SK-N-SH (cell line): ENCODE measurements around the gene NHS. TPM values are rescaled to one million over a fixed set of nuclear protein-coding genes. Genes with fewer than 3 reads are reported as not detected.

ENCODE experiments used
- CTCF ChIA-PET: fragments of 300-600, 350-600 bp; formaldehyde crosslinking; extraction: SDS; loops from one replicate; lab custom pipeline; 2021; lab: Yijun Ruan, JAX
- POLR2A ChIA-PET: fragments of 350-600 bp; sonication (Branson Sonifier 250); formaldehyde crosslinking; extraction: SDS; loops from one replicate; lab custom pipeline; 2020; ENCODE audit warnings: antibody characterized with exemption, inconsistent platforms; lab: Yijun Ruan, JAX
- DNase-seq: peaks from one replicate; pipeline ENCODE4 v3.0.0; 2012
- H2AFZ ChIP-seq: fragments of 200-600 bp; sonication (generic); 2 replicates; pipeline ENCODE4 v1.8.1; 2016; ENCODE audit warnings: antibody characterized with exemption, mild to moderate bottlenecking, low read depth
- H3F3A ChIP-seq: fragments of 200-600 bp; sonication (generic); replicated peaks from 2 replicates; pipeline ENCODE3; 2016; ENCODE audit warnings: antibody characterized with exemption, mild to moderate bottlenecking; ENCODE audit not compliant: insufficient read depth
- H3K27ac ChIP-seq, 2 experiments: fragments of 200-500 bp in 1 of 2; fragments of 200-600 bp in 1 of 2; sonication (Bioruptor generic) in 1 of 2; sonication (generic), shearing (Covaris generic) in 1 of 2; 2 replicates each; pipeline versions ENCODE4 v1.5.1 to v1.6.1; 2014 to 2016; ENCODE audit warnings: low read depth in 2 of 2, inconsistent platforms in 1 of 2, low read length in 1 of 2, mild to moderate bottlenecking in 1 of 2, mixed read lengths in 1 of 2
- H3K27me3 ChIP-seq: fragments of 200-600 bp; sonication (generic), shearing (Covaris generic); 2 replicates; pipeline ENCODE4 v1.6.1; 2016; ENCODE audit warnings: mixed run types; ENCODE audit not compliant: insufficient read depth
- H3K36me3 ChIP-seq, 2 experiments: fragments of 200-500 bp in 1 of 2; fragments of 200-600 bp in 1 of 2; sonication (Bioruptor generic) in 1 of 2; sonication (generic) in 1 of 2; replicated peaks in 1 of 2; 2 replicates each; pipeline versions ENCODE3 to v1.5.1; 2014 to 2016; ENCODE audit warnings: low read length in 1 of 2, mild to moderate bottlenecking in 1 of 2; ENCODE audit not compliant: insufficient read depth in 2 of 2, control insufficient read depth in 1 of 2
- H3K4me1 ChIP-seq, 2 experiments: fragments of 200-500 bp in 1 of 2; fragments of 200-600 bp in 1 of 2; sonication (Bioruptor generic) in 1 of 2; sonication (generic), shearing (Covaris generic) in 1 of 2; 2 replicates each; pipeline versions ENCODE4 v1.5.1 to v1.6.1; 2014 to 2016; ENCODE audit warnings: low read depth in 1 of 2, low read length in 1 of 2, mixed run types in 1 of 2; ENCODE audit not compliant: insufficient read depth in 2 of 2, control insufficient read depth in 1 of 2
- H3K4me2 ChIP-seq: fragments of 200-600 bp; sonication (generic), shearing (Covaris generic); 2 replicates; pipeline ENCODE4 v1.6.1; 2017; ENCODE audit warnings: mixed run types
- H3K4me3 ChIP-seq, 2 experiments: fragments of 200-500 bp in 1 of 2; fragments of 200-600 bp in 1 of 2; sonication (Bioruptor generic) in 1 of 2; sonication (generic), shearing (Covaris generic) in 1 of 2; 2 replicates each; pipeline versions ENCODE4 v1.5.1 to v1.8.1; 2014 to 2016; ENCODE audit warnings: low read depth in 2 of 2, inconsistent platforms in 1 of 2, low read length in 1 of 2, mild to moderate bottlenecking in 1 of 2, mixed read lengths in 1 of 2, moderate library complexity in 1 of 2
- H3K79me2 ChIP-seq: fragments of 200-600 bp; sonication (generic); 2 replicates; pipeline ENCODE4 v1.8.1; 2017; ENCODE audit warnings: mild to moderate bottlenecking; ENCODE audit not compliant: insufficient read depth
- H3K9ac ChIP-seq: fragments of 200-600 bp; sonication (generic); 2 replicates; pipeline ENCODE4 v1.6.1; 2017; ENCODE audit warnings: mixed run types
- H3K9me2 ChIP-seq: fragments of 200-600 bp; sonication (generic); 2 replicates; pipeline ENCODE4 v1.6.1; 2017; ENCODE audit warnings: mixed run types
- H3K9me3 ChIP-seq: fragments of 200-600 bp; sonication (generic); 2 replicates; pipeline ENCODE4 v1.6.1; 2017; ENCODE audit warnings: mixed run types, mild to moderate bottlenecking, moderate library complexity
- H4K20me1 ChIP-seq: fragments of 200-600 bp; sonication (generic); 2 replicates; pipeline ENCODE4 v1.6.1; 2017; ENCODE audit warnings: mild to moderate bottlenecking, mixed run types; ENCODE audit not compliant: insufficient read depth
- ELF1 ChIP-seq: IDR thresholded peaks from 2 replicates; pipeline ENCODE4 v1.4.0; 2012
- EP300 ChIP-seq, 2 experiments: IDR thresholded peaks; 2 replicates each; pipeline versions ENCODE4 v1.4.0 to v1.6.1; 2012; ENCODE audit warnings: borderline replicate concordance in 1 of 2, low read depth in 1 of 2, low read length in 1 of 2
- FOSL2 ChIP-seq: IDR thresholded peaks from 2 replicates; pipeline ENCODE4 v1.4.0; 2012; ENCODE audit warnings: low read depth, mild to moderate bottlenecking, moderate library complexity, borderline replicate concordance
- FOXM1 ChIP-seq: IDR thresholded peaks from 2 replicates; pipeline ENCODE4 v1.4.0; 2012; ENCODE audit warnings: low read depth, mild to moderate bottlenecking
- GABPA ChIP-seq: IDR thresholded peaks from 2 replicates; pipeline ENCODE4 v1.4.0; 2012; ENCODE audit warnings: low read depth, mild to moderate bottlenecking
- IRF3 ChIP-seq: fragments of 150-350 bp; IDR thresholded peaks from 2 replicates; pipeline ENCODE4 v1.6.1; 2016; ENCODE audit warnings: mild to moderate bottlenecking, low read depth, low read length
- NRF1 ChIP-seq: IDR thresholded peaks from 2 replicates; pipeline ENCODE4 v1.6.1; 2012; ENCODE audit warnings: low read depth, mild to moderate bottlenecking, low read length
- RFX5 ChIP-seq: IDR thresholded peaks from 2 replicates; pipeline ENCODE4 v1.6.1; 2012; ENCODE audit warnings: mild to moderate bottlenecking, improper control_type of control experiment, low read length
- RXRA ChIP-seq: IDR thresholded peaks from 2 replicates; pipeline ENCODE4 v1.4.0; 2012; ENCODE audit warnings: low read depth, mild to moderate bottlenecking, borderline replicate concordance
- TCF12 ChIP-seq: IDR thresholded peaks from 2 replicates; pipeline ENCODE4 v1.4.0; 2012
- whole genome bisulfite sequencing: methylation state at CpG from one replicate; pipeline ENCODE4 v1.1.6; 2017; ENCODE audit warnings: low lambda C conversion rate; 5-methylcytosine and 5-hydroxymethylcytosine counted together
- polyA plus RNA-seq, 3 experiments: library from polyadenylated mRNA; depleted of rRNA; stranded (reverse); fragments of >200 nt; gene quantifications; 2 replicates each; pipeline ENCODE4 v1.2.3, GENCODE V29; 2012
- TF ChIP-seq, protein P1 (sequence below): IDR thresholded peaks from 2 replicates; pipeline ENCODE4 v1.4.0; 2012; ENCODE audit warnings: low read depth

NHS gene
- polyA plus RNA-seq, 1 of the 3 experiments (the other 2 are of a cell fraction), result 1.0 TPM

- no peak overlapping the region for H3K4me3 ChIP-seq
- no peak overlapping the region for H3K27ac ChIP-seq
- H3K9ac ChIP-seq, result no peak overlapping the region
- no peaks in the 10 kb centered on the region for H4K20me1 ChIP-seq
- H3K4me2 ChIP-seq, result no peak overlapping the region
- peaks cover 0 to 1% of the 10 kb centered on the region in 2 experiments; a peak in 1 of 4 replicates for H3K4me1 ChIP-seq
- H3K36me3 ChIP-seq, result no peaks in the 10 kb centered on the region
- ChIA-PET POLR2A (no interaction called here), CTCF (interaction anchor here (1.4 kb wide), 1 partner anchor 40 kb away, joined by 3 read pairs; no protein-coding TSS in a partner anchor)
- no peak for DNase-seq
- no peaks in the 10 kb centered on the region for H3K9me2 ChIP-seq
- no peaks in the 10 kb centered on the region for H3K79me2 ChIP-seq
- TF ChIP-seq EP300 (IDR thresholded peaks at IDR 0.05; ENCODE audit: borderline replicate concordance in 1 of 2, low read depth in 1 of 2, low read length in 1 of 2) (no peak), GABPA (no peak), FOXM1 (no peak), NRF1 (no peak), RXRA (no peak), ELF1 (no peak), FOSL2 (no peak), IRF3 (no peak), TCF12 (no peak), RFX5 (no peak)
- TF ChIP-seq, protein P1, sequence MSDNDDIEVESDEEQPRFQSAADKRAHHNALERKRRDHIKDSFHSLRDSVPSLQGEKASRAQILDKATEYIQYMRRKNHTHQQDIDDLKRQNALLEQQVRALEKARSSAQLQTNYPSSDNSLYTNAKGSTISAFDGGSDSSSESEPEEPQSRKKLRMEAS, result no peak
- H2AFZ ChIP-seq, result no peak overlapping the region
- H3F3A ChIP-seq, result no peaks in the 10 kb centered on the region
- H3K9me3 ChIP-seq, result no peaks in the 10 kb centered on the region
- H3K27me3 ChIP-seq, result no peaks in the 10 kb centered on the region
Observed at GRCh38 chrX:17453788-17454187, 78.8 kb downstream of the NHS start.

GRCh38 chrX:17456526-17456925 is 81.5 kb downstream of the NHS start:
- no peaks in the 10 kb centered on the region for H3F3A ChIP-seq
- no peak overlapping the region for H3K4me3 ChIP-seq
- H3K4me1 ChIP-seq, result peaks cover 3 to 8% of the 10 kb centered on the region in 2 experiments; a peak in 2 of 4 replicates
- H3K9me2 ChIP-seq, result no peaks in the 10 kb centered on the region
- H3K27ac ChIP-seq, result no peak overlapping the region
- WGBS, result 47% methylated on average over 6 of the region's 6 CpGs
- H3K4me2 ChIP-seq, result no peak overlapping the region
- no peaks in the 10 kb centered on the region for H3K27me3 ChIP-seq
- H4K20me1 ChIP-seq, result no peaks in the 10 kb centered on the region
- CTCF ChIA-PET, result no interaction called here
- no peaks in the 10 kb centered on the region for H3K36me3 ChIP-seq
- H3K9ac ChIP-seq, result no peak overlapping the region
- no peaks in the 10 kb centered on the region for H3K79me2 ChIP-seq
- POLR2A ChIA-PET, result no interaction called here
- DNase-seq, result no peak
- H3K9me3 ChIP-seq, result no peaks in the 10 kb centered on the region
- TF ChIP-seq EP300 (IDR thresholded peaks at IDR 0.05; ENCODE audit: borderline replicate concordance in 1 of 2, low read depth in 1 of 2, low read length in 1 of 2), result no peak
- TF ChIP-seq, protein P1, result no peak
- H2AFZ ChIP-seq, result no peak overlapping the region
